DND-41 (cell line): ENCODE data around the gene ZNRD2.
A peak's percentile ranks its signal among the peaks of the same experiment; 100 is the strongest.

Source experiments
- ATAC-seq: fragments of 200-7000 bp; cut with Tn5 transposase; 3 replicates; pipeline ENCODE4 v1.9.1; 2021; ENCODE audit warnings: low read depth; ENCODE audit not compliant: insufficient read depth
- DNase-seq: peaks from one replicate; pipeline ENCODE4 v3.0.0-alpha.2; 2020
- H2AFZ ChIP-seq: 2 replicates; pipeline ENCODE4 v1.6.0; 2012; ENCODE audit warnings: low read depth, low read length
- H3K27ac ChIP-seq: 2 replicates; pipeline ENCODE4 v1.5.1; 2012; ENCODE audit warnings: low read length, inconsistent platforms
- H3K27me3 ChIP-seq: fragments of 200-600 bp; sonication (generic); 2 replicates; pipeline ENCODE4 v1.6.0; 2012; ENCODE audit warnings: low read length, mild to moderate bottlenecking, inconsistent platforms; ENCODE audit not compliant: insufficient read depth, poor library complexity
- H3K36me3 ChIP-seq: 2 replicates; pipeline ENCODE4 v1.5.1; 2012; ENCODE audit warnings: low read length, inconsistent platforms; ENCODE audit not compliant: insufficient read depth
- H3K4me1 ChIP-seq: 2 replicates; pipeline ENCODE4 v1.5.1; 2012; ENCODE audit warnings: mild to moderate bottlenecking, low read length; ENCODE audit not compliant: insufficient read depth
- H3K4me2 ChIP-seq: 2 replicates; pipeline ENCODE4 v1.6.0; 2012; ENCODE audit warnings: mild to moderate bottlenecking, moderate library complexity, low read length, inconsistent platforms; ENCODE audit not compliant: insufficient read depth
- H3K4me3 ChIP-seq, 2 experiments: fragments of 200-600 bp in 1 of 2; shearing (Covaris generic) in 1 of 2; 2 replicates each; pipeline ENCODE4 v1.5.1; 2012 to 2016; ENCODE audit warnings: inconsistent platforms in 2 of 2, low read length in 2 of 2, mild to moderate bottlenecking in 2 of 2, low read depth in 1 of 2, moderate library complexity in 1 of 2
- H3K79me2 ChIP-seq: 2 replicates; pipeline ENCODE4 v1.6.0; 2012; ENCODE audit warnings: low read length, inconsistent platforms; ENCODE audit not compliant: insufficient read depth
- H3K9ac ChIP-seq: 2 replicates; pipeline ENCODE4 v1.6.0; 2012; ENCODE audit warnings: low read depth, mild to moderate bottlenecking, inconsistent platforms, low read length, moderate library complexity
- H3K9me3 ChIP-seq: 2 replicates; pipeline ENCODE4 v1.5.1; 2012; ENCODE audit warnings: low read length, moderate library complexity, mild to moderate bottlenecking, inconsistent platforms; ENCODE audit not compliant: insufficient read depth, severe bottlenecking
- H4K20me1 ChIP-seq: 2 replicates; pipeline ENCODE4 v1.6.0; 2012; ENCODE audit warnings: low read length; ENCODE audit not compliant: insufficient read depth
- CTCF ChIP-seq: IDR thresholded peaks from 2 replicates; pipeline ENCODE4 v1.5.1; 2012; ENCODE audit warnings: borderline replicate concordance, low read length, moderate library complexity, mild to moderate bottlenecking; ENCODE audit not compliant: poor library complexity, severe bottlenecking; ENCODE audit errors: extremely low read depth
- EZH2 ChIP-seq: IDR thresholded peaks from 3 replicates; pipeline ENCODE4 v1.6.1; 2012; ENCODE audit warnings: borderline replicate concordance, low read depth, mild to moderate bottlenecking, moderate library complexity, low read length, inconsistent platforms; ENCODE audit not compliant: severe bottlenecking

The ZNRD2 gene

GRCh38 chr11:65552388-65552951 is 17.8 kb upstream of the ZNRD2 start:
- no peak for DNase-seq
- H3K79me2 ChIP-seq = no peaks in the 10 kb centered on the region
- peaks cover 3% of the 10 kb centered on the region for H3K27me3 ChIP-seq
- H3K27ac ChIP-seq = peak overlapping the region; percentile 64
- TF ChIP-seq CTCF (no peak), EZH2 (no peak)
- H3K4me3 ChIP-seq = no peak overlapping the region; a peak in 1 of 4 replicates
- H3K4me1 ChIP-seq = peaks cover 58% of the 10 kb centered on the region
- no peak overlapping the region for H3K9ac ChIP-seq
- no peak overlapping the region for H2AFZ ChIP-seq
- H4K20me1 ChIP-seq = peaks cover 6% of the 10 kb centered on the region
- no peak for ATAC-seq
- peak overlapping the region; percentile 45 for H3K4me2 ChIP-seq
- no peaks in the 10 kb centered on the region for H3K9me3 ChIP-seq
- no peaks in the 10 kb centered on the region for H3K36me3 ChIP-seq

GRCh38 chr11:65553301-65554001 is 16.8 kb upstream of the ZNRD2 start:
- H3K4me1 ChIP-seq = peaks cover 54% of the 10 kb centered on the region
- peak overlapping the region; percentile 62 for H3K9ac ChIP-seq
- peaks cover 6% of the 10 kb centered on the region for H4K20me1 ChIP-seq
- H3K79me2 ChIP-seq = no peaks in the 10 kb centered on the region
- peak; percentile 87 for ATAC-seq
- no peaks in the 10 kb centered on the region for H3K36me3 ChIP-seq
- TF ChIP-seq CTCF = no peak
- TF ChIP-seq EZH2 = no peak
- peak overlapping the region; percentile 79 for H3K4me2 ChIP-seq
- peak overlapping the region; percentile 67 for H2AFZ ChIP-seq
- peak overlapping the region; percentile 6 to 57; a peak in 3 of 4 replicates for H3K4me3 ChIP-seq
- H3K9me3 ChIP-seq = no peaks in the 10 kb centered on the region
- peak; percentile 96 for DNase-seq
- H3K27me3 ChIP-seq = peaks cover 10% of the 10 kb centered on the region
- H3K27ac ChIP-seq = peak overlapping the region; percentile 77

- H2AFZ ChIP-seq = peak overlapping the region; percentile 67; the same call in 1 of the 2 replicates
- H4K20me1 ChIP-seq = peaks cover 6% of the 10 kb centered on the region; the same call in 1 of the 2 replicates
- peak overlapping the region; percentile 79 for H3K4me2 ChIP-seq
- DNase-seq = peak; percentile 65
- H3K79me2 ChIP-seq = no peaks in the 10 kb centered on the region
- peaks cover 54% of the 10 kb centered on the region for H3K4me1 ChIP-seq
- H3K9ac ChIP-seq = peak overlapping the region; percentile 62
- peak; percentile 18; the same call in 1 of the 3 replicates for ATAC-seq
- TF ChIP-seq EZH2 (no peak), CTCF (no peak)
- peaks cover 18% of the 10 kb centered on the region for H3K27me3 ChIP-seq
- no peaks in the 10 kb centered on the region for H3K9me3 ChIP-seq
- no peaks in the 10 kb centered on the region for H3K36me3 ChIP-seq
- H3K4me3 ChIP-seq = peak overlapping the region; percentile 6 to 57; a peak in 3 of 4 replicates
- H3K27ac ChIP-seq = peak overlapping the region; percentile 77
These were observed 16.0 kb upstream of the ZNRD2 start for GRCh38 chr11:65554057-65554818.
